ENCODE data around the gene MFAP4. TPM values are rescaled to one million over a fixed set of nuclear protein-coding genes. Genes with fewer than 3 reads are reported as not detected.

MFAP4 gene
- total RNA-seq, 1 donor from 2014 or later: 270 TPM

DNA sequence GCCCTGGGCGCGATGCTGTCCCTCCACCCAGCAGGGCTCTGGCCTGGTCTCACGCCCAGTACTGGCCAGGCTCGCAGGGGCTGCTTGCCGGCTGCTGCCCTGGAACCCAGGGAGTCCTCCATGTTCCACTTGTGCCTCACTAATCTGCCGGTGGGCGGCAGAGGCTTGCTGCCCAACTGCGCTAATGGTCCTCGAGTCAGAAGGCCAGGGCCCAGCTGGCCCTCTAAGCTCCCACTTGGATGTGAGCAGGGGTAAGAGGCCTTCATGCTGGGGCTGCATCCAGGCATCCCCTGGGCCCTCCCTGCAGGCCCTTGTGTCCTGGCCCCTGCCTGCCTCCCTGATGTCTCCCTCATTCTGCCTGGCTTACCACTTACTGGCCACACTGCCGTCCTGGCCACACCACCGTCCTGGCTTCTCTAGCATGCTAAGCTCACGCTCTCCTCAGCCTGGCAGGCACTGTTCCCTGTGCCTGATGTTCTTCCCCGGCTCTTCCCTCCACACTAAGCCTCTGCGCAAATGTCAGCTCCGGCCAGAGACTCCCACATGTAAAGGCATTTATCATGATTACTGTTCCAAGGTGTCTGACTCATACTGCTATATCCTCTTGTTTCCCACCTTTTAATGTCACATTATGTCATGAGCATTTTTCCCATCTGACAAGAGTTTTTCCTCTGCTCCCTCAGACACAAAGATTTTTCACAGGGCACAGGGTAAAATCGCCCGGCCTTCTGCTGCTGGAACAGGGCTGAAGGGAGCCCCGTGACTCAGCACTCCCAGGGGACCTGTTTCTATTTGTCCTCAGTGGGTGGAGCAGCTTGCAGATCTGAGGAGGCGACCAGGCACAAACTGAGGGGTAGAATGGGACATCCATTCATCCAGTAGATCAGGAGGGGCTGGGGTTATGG is 40.4 kb downstream of the MFAP4 start:
- TF ChIP-seq, protein P1, sequence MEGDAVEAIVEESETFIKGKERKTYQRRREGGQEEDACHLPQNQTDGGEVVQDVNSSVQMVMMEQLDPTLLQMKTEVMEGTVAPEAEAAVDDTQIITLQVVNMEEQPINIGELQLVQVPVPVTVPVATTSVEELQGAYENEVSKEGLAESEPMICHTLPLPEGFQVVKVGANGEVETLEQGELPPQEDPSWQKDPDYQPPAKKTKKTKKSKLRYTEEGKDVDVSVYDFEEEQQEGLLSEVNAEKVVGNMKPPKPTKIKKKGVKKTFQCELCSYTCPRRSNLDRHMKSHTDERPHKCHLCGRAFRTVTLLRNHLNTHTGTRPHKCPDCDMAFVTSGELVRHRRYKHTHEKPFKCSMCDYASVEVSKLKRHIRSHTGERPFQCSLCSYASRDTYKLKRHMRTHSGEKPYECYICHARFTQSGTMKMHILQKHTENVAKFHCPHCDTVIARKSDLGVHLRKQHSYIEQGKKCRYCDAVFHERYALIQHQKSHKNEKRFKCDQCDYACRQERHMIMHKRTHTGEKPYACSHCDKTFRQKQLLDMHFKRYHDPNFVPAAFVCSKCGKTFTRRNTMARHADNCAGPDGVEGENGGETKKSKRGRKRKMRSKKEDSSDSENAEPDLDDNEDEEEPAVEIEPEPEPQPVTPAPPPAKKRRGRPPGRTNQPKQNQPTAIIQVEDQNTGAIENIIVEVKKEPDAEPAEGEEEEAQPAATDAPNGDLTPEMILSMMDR (IDR thresholded peaks at IDR 0.05): no peak
- Histone ChIP-seq H3K4me1 (peaks cover 4% of the 10 kb centered on the region), H3K27me3 (no peaks in the 10 kb centered on the region), H3K4me3 (no peak overlapping the region), H3K9me3 (no peaks in the 10 kb centered on the region), H3K36me3 (no peaks in the 10 kb centered on the region), H3K27ac (peak overlapping the region; percentile 17)
- DNase-seq (peak; percentile 47), ATAC-seq (no peak)
- intact Hi-C loops (cut with DNase I): no loop called here

DNA sequence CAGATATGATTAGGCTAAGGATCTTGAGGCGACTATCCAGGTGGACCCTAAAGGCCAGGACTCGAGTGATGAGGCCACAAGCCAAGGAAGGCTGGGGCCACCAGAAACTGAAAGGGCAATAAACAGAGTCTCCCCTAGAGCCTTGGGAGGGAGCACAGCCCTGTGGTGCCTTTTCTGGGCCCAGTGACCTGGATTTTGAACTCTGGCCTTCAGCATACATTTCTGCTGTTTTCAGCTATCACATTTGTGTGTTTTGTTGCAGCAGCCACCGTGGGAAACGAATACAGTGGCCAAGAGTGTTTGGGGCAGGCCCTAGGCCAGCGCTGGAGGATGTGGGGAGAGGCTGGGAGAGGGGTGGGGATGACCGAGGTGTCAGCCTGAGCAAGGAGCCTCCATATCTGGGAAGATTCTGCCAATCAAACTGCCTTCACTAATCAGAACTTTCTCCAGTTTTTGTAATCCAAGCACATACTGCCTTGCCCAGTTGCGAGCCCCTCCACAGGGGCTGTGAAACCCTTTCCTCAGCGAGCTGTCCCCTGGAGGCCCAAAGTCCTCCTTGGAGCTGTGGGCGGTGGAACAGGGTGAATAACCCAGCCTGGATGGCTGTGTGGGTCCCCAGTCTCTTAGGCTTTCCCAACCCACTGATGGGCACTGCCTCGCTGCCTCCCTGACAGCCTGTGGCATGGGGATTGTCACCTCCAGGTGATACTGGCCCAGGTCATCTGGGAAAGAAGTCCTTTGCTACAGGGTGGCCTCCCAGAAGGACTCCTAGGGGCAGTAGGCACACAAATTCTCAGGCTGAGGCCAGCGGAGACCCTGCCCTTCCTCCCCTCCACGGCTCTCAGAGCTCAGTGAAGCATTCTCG is 41.3 kb downstream of the MFAP4 start:
- Histone ChIP-seq H3K27ac (peak overlapping the region; percentile 17), H3K36me3 (no peaks in the 10 kb centered on the region), H3K4me3 (no peak overlapping the region), H3K4me1 (peaks cover 4% of the 10 kb centered on the region), H3K27me3 (no peaks in the 10 kb centered on the region), H3K9me3 (no peaks in the 10 kb centered on the region)
- intact Hi-C loops (cut with DNase I): no loop called here
- TF ChIP-seq, protein P1 (IDR thresholded peaks at IDR 0.05): no peak
- peak; percentile 20 for DNase-seq
- ATAC-seq: no peak

DNA sequence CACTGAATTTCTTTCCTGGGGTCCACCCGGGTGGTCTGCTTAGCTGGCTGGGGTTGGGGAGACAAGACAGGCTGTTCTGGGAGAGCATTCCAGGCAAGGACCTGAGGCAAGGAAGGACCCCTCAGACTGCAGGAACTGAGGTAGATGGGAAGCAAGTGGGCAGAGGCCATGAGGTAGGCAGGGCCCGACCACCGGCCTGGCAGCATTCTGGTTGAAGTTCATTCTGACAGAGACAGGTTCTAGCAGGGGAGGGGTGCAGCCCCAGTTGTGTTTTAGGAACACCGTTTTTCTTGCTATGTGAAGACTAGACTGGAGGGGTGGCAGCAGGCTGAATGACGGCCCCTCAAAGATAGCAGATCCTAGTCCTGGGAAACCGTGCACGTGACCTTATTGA is 41.9 kb downstream of the MFAP4 start:
- H3K27me3 ChIP-seq: no peaks in the 10 kb centered on the region
- TF ChIP-seq, protein P1 (IDR thresholded peaks at IDR 0.05): no peak
- no peak overlapping the region for H3K27ac ChIP-seq
- H3K36me3 ChIP-seq: no peaks in the 10 kb centered on the region
- no peak overlapping the region for H3K4me3 ChIP-seq
- intact Hi-C loops (cut with DNase I): no loop called here
- peaks cover 4% of the 10 kb centered on the region for H3K4me1 ChIP-seq
- DNase-seq: peak; percentile 48
- no peak for ATAC-seq
- H3K9me3 ChIP-seq: no peaks in the 10 kb centered on the region

DNA sequence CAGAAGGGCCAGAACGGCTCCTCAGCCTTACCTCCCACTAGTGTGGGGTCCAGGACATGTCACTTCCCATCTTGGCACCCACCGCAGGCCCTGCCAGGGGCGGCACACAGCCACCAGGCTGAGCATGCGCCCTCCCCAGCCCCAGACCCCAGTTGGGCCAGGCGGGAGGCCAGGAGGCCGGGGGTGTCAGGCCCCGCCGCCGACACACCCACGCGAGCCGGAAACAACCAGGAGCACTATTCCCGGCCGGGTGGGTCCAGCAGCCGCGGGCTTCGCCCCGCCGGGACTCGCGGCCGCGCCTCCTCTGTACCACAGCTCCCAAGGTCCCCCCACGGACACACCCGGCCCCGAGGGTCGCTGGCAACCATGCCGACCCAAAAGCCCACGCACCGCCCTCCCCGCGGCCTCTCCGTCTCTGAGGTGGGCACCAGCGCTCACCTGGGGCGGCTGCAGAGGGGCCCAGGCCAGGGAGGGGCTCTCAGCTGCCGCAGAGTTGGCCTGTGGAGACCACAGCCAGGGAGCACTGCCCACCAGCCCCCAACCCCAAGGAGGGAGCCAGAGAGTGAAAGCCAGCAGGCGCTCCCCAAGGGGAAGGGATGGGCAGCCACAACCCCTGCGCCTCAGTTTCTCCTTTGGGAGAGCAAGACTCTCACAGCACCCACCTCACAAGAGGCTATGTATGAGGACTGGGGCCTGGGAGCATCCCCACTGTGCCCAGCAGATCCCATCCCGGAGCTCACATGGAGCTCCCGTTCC is 42.5 kb downstream of the MFAP4 start:
- DNase-seq (peak; percentile 63), ATAC-seq (no peak)
- Histone ChIP-seq H3K4me3 (no peak overlapping the region), H3K9me3 (no peaks in the 10 kb centered on the region), H3K4me1 (peaks cover 4% of the 10 kb centered on the region), H3K27me3 (no peaks in the 10 kb centered on the region), H3K36me3 (no peaks in the 10 kb centered on the region), H3K27ac (no peak overlapping the region)
- TF ChIP-seq, protein P1 (IDR thresholded peaks at IDR 0.05): no peak
- intact Hi-C loops (cut with DNase I): no loop called here

DNA sequence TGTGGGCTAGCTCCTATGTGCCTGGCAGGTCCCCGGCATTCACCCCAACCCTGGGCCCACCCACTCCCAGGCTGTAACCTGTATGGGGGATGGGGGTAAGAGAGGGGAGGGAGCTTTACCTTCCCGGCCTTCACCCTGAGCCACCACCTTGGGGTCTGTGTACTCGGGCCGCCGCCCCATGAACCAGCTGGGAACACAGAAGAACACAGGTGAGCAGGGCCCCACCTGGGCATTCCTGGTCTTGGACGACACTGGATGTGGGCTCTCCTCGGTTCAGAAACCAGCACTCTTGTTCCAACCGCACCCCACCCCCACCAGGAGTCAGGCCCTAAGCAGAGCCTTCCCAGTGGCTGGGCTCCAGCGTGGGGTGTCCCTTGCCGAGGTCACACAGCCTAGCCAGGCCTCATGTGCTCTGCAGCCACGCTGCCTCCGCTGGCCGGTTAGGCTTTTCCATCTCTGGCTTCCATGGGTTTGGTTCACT is 43.3 kb downstream of the MFAP4 start:
- ATAC-seq (no peak), DNase-seq (peak; percentile 62)
- H3K27ac ChIP-seq: no peak overlapping the region
- H3K27me3 ChIP-seq: no peaks in the 10 kb centered on the region
- no peaks in the 10 kb centered on the region for H3K9me3 ChIP-seq
- H3K4me1 ChIP-seq: peaks cover 4% of the 10 kb centered on the region
- intact Hi-C loops (cut with DNase I): no loop called here
- H3K36me3 ChIP-seq: no peaks in the 10 kb centered on the region
- H3K4me3 ChIP-seq: no peak overlapping the region
- TF ChIP-seq, protein P1 (IDR thresholded peaks at IDR 0.05): no peak

All from upper lobe of right lung (tissue), 1 donor.